AG04450 (cell line): ENCODE results near the gene STPG4. TPM values are rescaled to one million over a fixed set of nuclear protein-coding genes. Genes with fewer than 3 reads are reported as not detected.
"Not testable (repeated sequence)": the region's sequence is repeated elsewhere in the genome, so short reads cannot be mapped to it uniquely, and the experiment has no call there.

Experiments used
- CTCF ChIA-PET: fragments of 300-600, 350-600 bp; formaldehyde crosslinking; extraction: SDS; loops from one replicate; lab custom pipeline; 2022; ENCODE audit warnings: antibody characterized with exemption, inconsistent platforms; lab: Charles Lee
- POLR2A ChIA-PET: fragments of 350-600 bp; formaldehyde crosslinking; extraction: SDS; loops from one replicate; lab custom pipeline; 2021; ENCODE audit warnings: antibody characterized with exemption, inconsistent platforms; lab: Yijun Ruan, JAX
- DNase-seq: peaks from one replicate; pipeline ENCODE4 v3.0.0-alpha.2; 2011; ENCODE audit warnings: low read depth, low spot score
- H3K27ac ChIP-seq: one replicate; pipeline ENCODE4 v1.5.1; 2012; ENCODE audit warnings: low read depth, low read length, control low read depth
- H3K27me3 ChIP-seq: one replicate; pipeline ENCODE4 v1.6.0; 2012; ENCODE audit warnings: low read length; ENCODE audit not compliant: control insufficient read depth, insufficient read depth
- H3K4me3 ChIP-seq: 2 replicates; pipeline ENCODE4 v1.5.1; 2011; ENCODE audit warnings: mild to moderate bottlenecking, low read depth, low read length, control low read depth
- H3K9me3 ChIP-seq: 2 replicates; pipeline ENCODE4 v1.5.1; 2012; ENCODE audit warnings: low read length; ENCODE audit not compliant: control insufficient read depth, insufficient read depth
- CTCF ChIP-seq: IDR thresholded peaks from 2 replicates; pipeline ENCODE4 v1.5.1; 2011; ENCODE audit warnings: low read depth, low read length, control low read depth, inconsistent platforms
- polyA plus RNA-seq: library from polyadenylated mRNA; depleted of rRNA; stranded (reverse); fragments of >200 nt; gene quantifications from 2 replicates; pipeline ENCODE4 v1.2.3, GENCODE V29; 2011

The STPG4 gene
- polyA plus RNA-seq, 1 experiment, result 0.14 TPM

GRCh38 chr2:47127862-47128543, 27.1 kb downstream of the STPG4 start:
- no peak for DNase-seq
- ChIA-PET CTCF (interaction anchor here (0.6 to 1.2 kb wide), 2 partner anchors 195 to 259 kb away, joined by 3 to 4 read pairs; no protein-coding TSS in a partner anchor), POLR2A (no interaction called here)
- Histone ChIP-seq H3K27me3 (no peaks in the 10 kb centered on the region), H3K27ac (no peak overlapping the region), H3K9me3 (peaks cover 4% of the 10 kb centered on the region; the same call in 1 of the 2 replicates), H3K4me3 (no peak overlapping the region)
- TF ChIP-seq CTCF, result no peak

GRCh38 chr2:47126783-47127182, 28.3 kb downstream of the STPG4 start:
- POLR2A ChIA-PET, result no interaction called here
- Histone ChIP-seq H3K4me3 (no peak overlapping the region), H3K27ac (no peak overlapping the region), H3K27me3 (no peaks in the 10 kb centered on the region), H3K9me3 (peaks cover 4% of the 10 kb centered on the region; the same call in 1 of the 2 replicates)
- DNase-seq, result no peak
- TF ChIP-seq CTCF, result no peak
- CTCF ChIA-PET, result interaction anchor here (0.6 kb wide), 1 partner anchor 499 kb away, joined by 5 read pairs; no protein-coding TSS in a partner anchor

GRCh38 chr2:47124740-47125139, 30.4 kb downstream of the STPG4 start:
- DNase-seq, H3K27me3 ChIP-seq, H3K4me3 ChIP-seq, H3K9me3 ChIP-seq, H3K27ac ChIP-seq, POLR2A ChIA-PET, CTCF ChIA-PET: not testable (repeated sequence)

GRCh38 chr2:47120424-47120823, 34.7 kb downstream of the STPG4 start:
- H3K9me3 ChIP-seq, H3K27me3 ChIP-seq, DNase-seq, CTCF ChIA-PET, POLR2A ChIA-PET, H3K4me3 ChIP-seq, H3K27ac ChIP-seq: not testable (repeated sequence)

- Histone ChIP-seq H3K27ac (no peak overlapping the region), H3K9me3 (no peaks in the 10 kb centered on the region), H3K27me3 (no peaks in the 10 kb centered on the region), H3K4me3 (no peak overlapping the region)
- no peak for TF ChIP-seq CTCF
- CTCF ChIA-PET, result no interaction called here
- POLR2A ChIA-PET, result no interaction called here
- no peak for DNase-seq
These were observed 36.1 kb downstream of the STPG4 start for GRCh38 chr2:47119001-47119400.

GRCh38 chr2:47118581-47118980, 36.5 kb downstream of the STPG4 start:
- Histone ChIP-seq H3K9me3 (no peaks in the 10 kb centered on the region), H3K27ac (no peak overlapping the region), H3K4me3 (no peak overlapping the region), H3K27me3 (no peaks in the 10 kb centered on the region)
- POLR2A ChIA-PET, result no interaction called here
- TF ChIP-seq CTCF, result no peak
- CTCF ChIA-PET, result no interaction called here
- DNase-seq, result no peak
